ENCODE measurements around the gene ASCC3. TPM values are rescaled to one million over a fixed set of nuclear protein-coding genes. Genes with fewer than 3 reads are reported as not detected.

Gene ASCC3
- total RNA-seq, 1 experiment from 2014 or later: 40.5 TPM

DNA sequence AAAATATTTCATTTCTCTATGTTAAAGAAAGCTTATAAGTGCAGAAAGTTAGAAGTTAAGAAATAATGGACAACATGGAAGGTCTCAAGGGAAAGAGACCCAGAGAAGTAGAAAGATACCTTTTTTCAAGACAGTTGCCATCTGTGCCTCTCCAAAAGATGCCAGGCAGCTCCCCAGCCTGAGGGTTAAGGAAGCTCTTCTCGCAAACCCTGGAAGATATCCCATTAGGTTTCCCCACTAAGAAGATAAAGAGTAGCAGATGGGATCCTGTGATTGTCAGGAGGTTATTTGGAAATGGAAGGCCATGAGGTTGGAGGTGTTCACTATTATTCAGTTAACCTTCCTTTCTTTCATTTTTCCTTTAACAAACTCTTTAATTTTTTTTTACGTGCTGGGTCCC is 306.3 kb downstream of the ASCC3 start:
- Histone ChIP-seq H3K9me2 (ENCODE audit: insufficient read depth) (no peaks in the 10 kb centered on the region), H3K9me3 (ENCODE audit: control insufficient read depth in 1 of 2, insufficient read depth in 1 of 2, low read depth in 1 of 2, low read length in 2 of 2) (0 out of 4 replicates have a peak, but pooled peaks cover 0 to under 1% of the 10 kb centered on the region in 2 experiments), H3K4me2 (ENCODE audit: low read length) (no peak overlapping the region), H3K4me3 (replicated peaks in 1 of 2; ENCODE audit: low read depth in 1 of 2, low read length in 2 of 2) (no peak overlapping the region), H3K4me1 (ENCODE audit: control insufficient read depth in 1 of 2, insufficient read depth in 2 of 2, low read length in 2 of 2) (no peaks in the 10 kb centered on the region), H3K9ac (ENCODE audit: low read length) (no peak overlapping the region), H3K36me3 (ENCODE audit: control insufficient read depth in 1 of 2, insufficient read depth in 2 of 2, low read length in 2 of 2) (0 out of 4 replicates have a peak, but pooled peaks cover 0 to 4% of the 10 kb centered on the region in 2 experiments), H4K20me1 (ENCODE audit: insufficient read depth) (no peaks in the 10 kb centered on the region), H3K79me2 (ENCODE audit: insufficient read depth, low read length) (no peaks in the 10 kb centered on the region), H3K27ac (ENCODE audit: low read depth, low read length) (no peak overlapping the region), H2AFZ (ENCODE audit: low read depth, low read length, poor library complexity, severe bottlenecking) (no peak overlapping the region), H3K27me3 (ENCODE audit: insufficient read depth, low read length) (no peaks in the 10 kb centered on the region)
- TF ChIP-seq POLR2A (IDR thresholded peaks at IDR 0.05; ENCODE audit: borderline replicate concordance, extremely low read depth, insufficient read depth, insufficient read length): no peak
- TF ChIP-seq SRF (IDR thresholded peaks at IDR 0.05; ENCODE audit: low read depth): no peak
- no peak for TF ChIP-seq RAD21 (IDR thresholded peaks at IDR 0.05; ENCODE audit: low read depth)
- TF ChIP-seq, protein P1, sequence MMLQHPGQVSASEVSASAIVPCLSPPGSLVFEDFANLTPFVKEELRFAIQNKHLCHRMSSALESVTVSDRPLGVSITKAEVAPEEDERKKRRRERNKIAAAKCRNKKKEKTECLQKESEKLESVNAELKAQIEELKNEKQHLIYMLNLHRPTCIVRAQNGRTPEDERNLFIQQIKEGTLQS (IDR thresholded peaks at IDR 0.05): no peak
- TF ChIP-seq ZFX (IDR thresholded peaks at IDR 0.05): no peak
- no peak for TF ChIP-seq EZH2 (IDR thresholded peaks at IDR 0.05)
- TF ChIP-seq, protein P2, sequence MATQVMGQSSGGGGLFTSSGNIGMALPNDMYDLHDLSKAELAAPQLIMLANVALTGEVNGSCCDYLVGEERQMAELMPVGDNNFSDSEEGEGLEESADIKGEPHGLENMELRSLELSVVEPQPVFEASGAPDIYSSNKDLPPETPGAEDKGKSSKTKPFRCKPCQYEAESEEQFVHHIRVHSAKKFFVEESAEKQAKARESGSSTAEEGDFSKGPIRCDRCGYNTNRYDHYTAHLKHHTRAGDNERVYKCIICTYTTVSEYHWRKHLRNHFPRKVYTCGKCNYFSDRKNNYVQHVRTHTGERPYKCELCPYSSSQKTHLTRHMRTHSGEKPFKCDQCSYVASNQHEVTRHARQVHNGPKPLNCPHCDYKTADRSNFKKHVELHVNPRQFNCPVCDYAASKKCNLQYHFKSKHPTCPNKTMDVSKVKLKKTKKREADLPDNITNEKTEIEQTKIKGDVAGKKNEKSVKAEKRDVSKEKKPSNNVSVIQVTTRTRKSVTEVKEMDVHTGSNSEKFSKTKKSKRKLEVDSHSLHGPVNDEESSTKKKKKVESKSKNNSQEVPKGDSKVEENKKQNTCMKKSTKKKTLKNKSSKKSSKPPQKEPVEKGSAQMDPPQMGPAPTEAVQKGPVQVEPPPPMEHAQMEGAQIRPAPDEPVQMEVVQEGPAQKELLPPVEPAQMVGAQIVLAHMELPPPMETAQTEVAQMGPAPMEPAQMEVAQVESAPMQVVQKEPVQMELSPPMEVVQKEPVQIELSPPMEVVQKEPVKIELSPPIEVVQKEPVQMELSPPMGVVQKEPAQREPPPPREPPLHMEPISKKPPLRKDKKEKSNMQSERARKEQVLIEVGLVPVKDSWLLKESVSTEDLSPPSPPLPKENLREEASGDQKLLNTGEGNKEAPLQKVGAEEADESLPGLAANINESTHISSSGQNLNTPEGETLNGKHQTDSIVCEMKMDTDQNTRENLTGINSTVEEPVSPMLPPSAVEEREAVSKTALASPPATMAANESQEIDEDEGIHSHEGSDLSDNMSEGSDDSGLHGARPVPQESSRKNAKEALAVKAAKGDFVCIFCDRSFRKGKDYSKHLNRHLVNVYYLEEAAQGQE (IDR thresholded peaks at IDR 0.05; ENCODE audit: low read depth): no peak
- no peak for TF ChIP-seq CEBPB (IDR thresholded peaks at IDR 0.05; ENCODE audit: low read depth)
- no peak for TF ChIP-seq SIN3A (IDR thresholded peaks at IDR 0.05; ENCODE audit: low read depth)
- TF ChIP-seq ELF1 (IDR thresholded peaks at IDR 0.05; ENCODE audit: borderline replicate concordance, low read depth): no peak
- no peak for TF ChIP-seq TCF7L2 (IDR thresholded peaks at IDR 0.05; ENCODE audit: borderline replicate concordance, extremely low read depth, insufficient read depth, insufficient read length)
- no peak for TF ChIP-seq EZH2phosphoT487 (IDR thresholded peaks at IDR 0.05; ENCODE audit: borderline replicate concordance)
- TF ChIP-seq EGR1 (IDR thresholded peaks at IDR 0.05; ENCODE audit: low read depth): no peak
- TF ChIP-seq, protein P3, sequence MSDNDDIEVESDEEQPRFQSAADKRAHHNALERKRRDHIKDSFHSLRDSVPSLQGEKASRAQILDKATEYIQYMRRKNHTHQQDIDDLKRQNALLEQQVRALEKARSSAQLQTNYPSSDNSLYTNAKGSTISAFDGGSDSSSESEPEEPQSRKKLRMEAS (IDR thresholded peaks at IDR 0.05): no peak
- no peak for TF ChIP-seq ZNF274 (IDR thresholded peaks at IDR 0.05; ENCODE audit: low read depth, low read length)
- TF ChIP-seq POLR2AphosphoS5 (IDR thresholded peaks at IDR 0.05; ENCODE audit: low read depth, low read length): no peak
- TF ChIP-seq, protein P4, sequence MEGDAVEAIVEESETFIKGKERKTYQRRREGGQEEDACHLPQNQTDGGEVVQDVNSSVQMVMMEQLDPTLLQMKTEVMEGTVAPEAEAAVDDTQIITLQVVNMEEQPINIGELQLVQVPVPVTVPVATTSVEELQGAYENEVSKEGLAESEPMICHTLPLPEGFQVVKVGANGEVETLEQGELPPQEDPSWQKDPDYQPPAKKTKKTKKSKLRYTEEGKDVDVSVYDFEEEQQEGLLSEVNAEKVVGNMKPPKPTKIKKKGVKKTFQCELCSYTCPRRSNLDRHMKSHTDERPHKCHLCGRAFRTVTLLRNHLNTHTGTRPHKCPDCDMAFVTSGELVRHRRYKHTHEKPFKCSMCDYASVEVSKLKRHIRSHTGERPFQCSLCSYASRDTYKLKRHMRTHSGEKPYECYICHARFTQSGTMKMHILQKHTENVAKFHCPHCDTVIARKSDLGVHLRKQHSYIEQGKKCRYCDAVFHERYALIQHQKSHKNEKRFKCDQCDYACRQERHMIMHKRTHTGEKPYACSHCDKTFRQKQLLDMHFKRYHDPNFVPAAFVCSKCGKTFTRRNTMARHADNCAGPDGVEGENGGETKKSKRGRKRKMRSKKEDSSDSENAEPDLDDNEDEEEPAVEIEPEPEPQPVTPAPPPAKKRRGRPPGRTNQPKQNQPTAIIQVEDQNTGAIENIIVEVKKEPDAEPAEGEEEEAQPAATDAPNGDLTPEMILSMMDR (IDR thresholded peaks at IDR 0.05 in 2 of 3, conservative IDR thresholded peaks at IDR 0.05 in 1 of 3; ENCODE audit: borderline replicate concordance in 1 of 3, insufficient read depth in 1 of 3, low read depth in 2 of 3, low read length in 2 of 3): no peak
- TF ChIP-seq JUND (IDR thresholded peaks at IDR 0.05): no peak
- TF ChIP-seq YY1 (IDR thresholded peaks at IDR 0.05; ENCODE audit: extremely low read depth, insufficient replicate concordance, low read depth, low read length): no peak
- POLR2A ChIA-PET: no interaction called here
- RAD21 ChIA-PET (ENCODE audit: low non-redundant PET in 1 of 2, low total read pairs in 2 of 2, uncharacterized antibody in 2 of 2, unreplicated experiment in 2 of 2): no interaction called here
- CTCF ChIA-PET: interaction anchor here (0.6 to 1.2 kb wide), 2 partner anchors 459 to 772 kb away, joined by 3 read pairs; no protein-coding TSS in a partner anchor
- no TSS peak for BruUV-seq (replicated peaks)
- DNase-seq (ENCODE audit: low read depth, low spot score): no peak
- intact Hi-C loops (cut with micrococcal nuclease): no loop called here
- ATAC-seq: no peak

Data from HCT116 (cell line).